Kasumi-1 (cell line): ENCODE data around the gene CDKAL1.
"Not testable (repeated sequence)": the region's sequence is repeated elsewhere in the genome, so short reads cannot be mapped to it uniquely, and the experiment has no call there.

ENCODE experiments used
- DNase-seq, 2 experiments: peaks; one replicate each; lab custom pipeline; 2025; lab: John Stamatoyannopoulos, UW

CDKAL1 gene

DNA sequence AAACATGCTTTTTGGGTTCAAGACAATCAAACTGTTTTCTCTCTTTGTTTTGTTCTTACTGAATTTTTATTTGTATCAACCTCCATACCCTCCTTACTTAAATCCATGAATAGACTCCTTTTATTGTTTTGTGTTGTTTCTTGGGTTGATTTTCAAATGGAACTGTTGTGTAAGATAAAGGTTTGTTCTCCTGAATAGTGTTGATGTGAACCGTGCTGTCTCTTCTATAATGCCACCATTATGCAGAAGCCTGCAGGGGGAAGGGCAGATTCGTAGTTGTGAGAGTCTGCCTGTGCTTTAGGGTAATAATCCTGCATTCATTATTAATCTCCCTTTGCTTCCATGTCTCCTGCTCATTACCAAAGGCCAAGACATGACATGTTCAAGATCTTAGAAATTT, 105.9 kb downstream of the CDKAL1 start:
- no peak for DNase-seq

DNA sequence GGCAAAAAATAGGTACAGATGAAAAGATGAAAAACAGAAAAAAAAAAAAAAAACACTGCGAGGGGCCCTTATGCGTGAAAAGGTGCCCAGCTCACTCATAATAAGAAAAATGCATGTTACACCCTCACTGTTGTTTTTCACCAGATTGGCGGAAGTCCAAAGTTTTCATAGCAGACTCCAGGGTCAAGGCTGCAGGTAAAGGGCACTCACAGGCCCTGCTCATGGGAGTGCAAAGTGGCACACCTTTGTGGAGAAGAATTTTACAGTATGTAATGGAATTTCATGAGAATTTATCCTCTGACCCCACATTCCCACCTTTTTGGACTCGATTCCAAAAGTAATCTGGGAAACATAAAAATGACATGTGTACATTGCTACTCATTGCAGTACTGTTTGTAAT, 108.2 kb downstream of the CDKAL1 start:
- no peak for DNase-seq

DNA sequence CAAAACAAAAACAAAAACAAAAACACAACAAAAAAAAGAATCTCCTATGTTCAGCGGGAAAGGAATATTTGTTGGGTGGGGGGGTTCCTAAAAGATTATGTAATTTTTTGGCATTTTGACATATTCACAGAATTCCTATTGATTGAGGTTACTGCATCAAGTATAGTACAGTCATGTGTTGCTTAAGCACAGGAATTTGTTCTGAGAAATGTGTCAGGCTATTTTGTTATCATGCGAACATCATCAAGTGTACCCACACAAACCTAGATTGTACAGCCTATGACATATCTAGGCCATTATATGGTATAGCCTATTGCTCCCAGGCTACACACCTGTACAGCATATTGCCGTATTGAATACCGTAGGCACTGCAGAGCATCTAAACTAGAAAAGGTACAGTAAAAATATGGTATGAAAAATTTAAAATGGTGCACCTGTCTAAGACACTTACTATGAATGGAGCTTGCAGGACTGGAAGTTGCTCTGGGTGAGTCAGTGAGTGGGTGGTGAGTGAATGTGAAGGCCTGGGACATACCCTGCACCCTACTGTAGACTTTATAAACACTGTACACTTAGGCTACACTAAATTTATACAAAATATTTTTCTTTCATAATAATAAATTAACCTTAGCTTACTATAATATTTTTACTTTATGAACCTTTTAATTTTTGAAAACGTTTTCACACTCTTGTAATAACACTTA, 110.6 kb downstream of the CDKAL1 start:
- DNase-seq, result no peak

DNA sequence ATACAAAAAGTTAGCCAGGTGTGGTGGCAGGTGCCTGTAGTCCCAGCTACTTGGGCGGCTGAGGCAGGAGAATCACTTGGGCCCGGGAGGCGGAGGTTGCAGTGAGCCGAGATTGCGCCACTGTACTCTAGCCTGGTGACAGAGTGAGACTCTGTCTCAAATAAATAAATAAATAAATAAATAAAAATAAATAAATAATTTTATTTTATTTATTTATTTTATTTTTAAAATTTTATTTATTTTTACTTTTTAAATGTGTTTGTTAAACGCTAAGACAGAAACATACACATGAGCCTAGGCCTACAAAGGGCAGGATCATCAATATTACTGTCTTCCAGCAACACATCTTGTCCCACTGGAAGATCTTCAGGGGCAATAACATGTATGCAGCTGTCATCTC, 111.3 kb downstream of the CDKAL1 start:
- DNase-seq, result not testable (repeated sequence)

DNA sequence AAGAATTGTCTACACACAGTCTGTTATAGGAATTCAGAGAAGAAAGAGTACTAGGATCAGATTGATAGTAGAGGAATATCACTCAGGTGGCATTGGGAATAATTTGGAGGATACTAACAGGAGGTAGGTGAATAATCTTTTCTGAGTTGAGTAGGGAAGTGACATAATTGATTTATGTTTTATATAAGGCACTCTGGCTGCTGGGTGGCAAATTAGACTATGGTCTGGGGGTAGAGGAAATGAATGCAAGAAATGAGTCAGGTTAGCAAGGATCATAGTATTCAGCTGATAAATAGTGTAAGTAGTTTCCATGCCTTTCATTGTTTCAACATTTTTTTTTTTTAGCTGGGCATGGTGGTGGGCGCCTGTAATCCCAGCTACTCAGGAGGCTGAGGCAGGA, 113.3 kb downstream of the CDKAL1 start:
- DNase-seq, result no peak

DNA sequence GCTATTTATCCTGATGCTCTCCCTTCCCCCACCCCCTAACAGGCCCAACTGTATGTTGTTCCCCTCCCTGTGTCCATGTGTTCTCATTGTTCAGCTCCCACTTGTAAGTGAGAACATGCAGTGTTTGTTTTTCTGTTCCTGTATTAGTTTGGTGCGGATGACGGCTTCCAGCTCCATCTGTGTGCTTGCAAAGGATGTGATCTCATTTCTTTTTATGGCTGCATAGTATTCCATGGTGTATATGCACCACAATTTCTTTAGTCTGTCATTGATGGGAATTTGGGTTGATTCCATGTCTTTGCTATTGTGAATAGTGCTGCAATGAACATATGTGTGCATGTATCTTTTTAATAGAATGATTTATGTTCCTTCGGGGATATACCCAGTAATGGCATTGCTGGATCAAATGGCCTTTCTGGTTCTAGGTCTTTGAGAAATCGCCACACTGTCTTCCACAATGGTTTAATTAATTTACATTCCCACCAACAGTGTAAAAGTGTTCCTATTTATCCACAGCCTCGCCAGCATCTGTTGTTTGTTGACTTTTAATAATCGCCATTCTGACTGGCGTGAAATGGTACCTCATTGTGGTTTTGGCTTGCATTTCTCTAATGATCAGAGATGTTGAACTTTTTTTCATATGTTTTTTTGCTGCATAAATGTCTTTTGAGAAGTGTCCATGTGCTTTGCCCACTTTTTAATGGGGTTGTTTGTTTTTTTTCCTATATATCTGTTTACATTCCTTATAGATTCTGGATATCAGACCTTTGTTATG, 115.6 kb downstream of the CDKAL1 start:
- not testable (repeated sequence) for DNase-seq

DNA sequence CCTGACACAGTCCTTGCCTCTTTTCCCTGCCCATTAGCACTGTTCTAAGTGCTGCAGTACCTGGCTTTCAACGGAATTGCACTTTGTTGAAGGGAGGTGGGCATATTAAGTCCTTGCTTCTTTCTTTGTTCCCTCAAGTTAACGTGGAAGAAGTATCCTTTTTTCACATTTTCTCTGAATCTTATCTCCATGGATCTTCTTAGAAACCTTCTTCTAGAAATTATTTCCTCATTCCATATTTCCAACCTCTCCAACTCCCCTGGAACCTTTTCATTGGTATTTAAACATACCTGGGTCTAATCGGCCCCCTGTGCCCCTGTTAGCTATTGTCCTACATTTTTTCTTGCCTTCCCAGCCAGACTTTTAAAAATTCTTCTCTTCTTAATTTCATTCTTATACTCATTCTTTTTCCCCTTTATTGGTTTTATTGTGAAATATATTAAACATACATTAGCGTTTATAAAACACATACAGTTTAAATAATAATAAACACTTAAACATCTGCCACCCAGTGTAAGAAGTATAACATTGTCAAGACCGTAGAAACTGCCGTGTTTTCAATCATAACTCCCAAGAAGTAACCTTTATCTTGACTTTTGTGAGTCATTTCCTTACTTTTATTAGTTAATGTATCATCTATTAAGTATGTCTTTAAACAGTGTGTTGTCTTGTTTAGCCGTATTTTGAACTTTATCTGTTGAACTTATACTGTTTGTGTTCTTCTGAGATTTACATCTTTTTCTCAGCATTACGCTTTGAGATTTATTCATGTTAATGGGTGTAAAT, 118.2 kb downstream of the CDKAL1 start:
- no peak for DNase-seq

DNA sequence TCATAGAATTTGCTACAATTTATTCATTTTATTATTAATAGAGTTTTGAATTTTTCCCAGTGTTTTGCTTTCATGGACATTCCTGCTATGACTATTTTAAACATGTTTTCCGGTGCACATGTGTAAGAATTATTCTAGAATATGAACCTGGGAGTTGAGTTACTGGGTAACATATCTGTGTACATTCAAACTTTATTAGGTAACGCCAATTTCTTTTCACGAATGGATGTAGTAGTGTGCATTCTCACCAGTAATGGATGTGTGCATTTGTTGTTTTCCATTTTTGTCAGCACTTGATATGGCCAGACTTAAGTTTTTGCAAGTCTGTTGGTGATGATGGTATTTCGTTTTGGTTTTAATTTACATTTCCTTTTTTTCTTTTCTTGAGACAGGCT, 118.8 kb downstream of the CDKAL1 start:
- DNase-seq, result no peak

DNA sequence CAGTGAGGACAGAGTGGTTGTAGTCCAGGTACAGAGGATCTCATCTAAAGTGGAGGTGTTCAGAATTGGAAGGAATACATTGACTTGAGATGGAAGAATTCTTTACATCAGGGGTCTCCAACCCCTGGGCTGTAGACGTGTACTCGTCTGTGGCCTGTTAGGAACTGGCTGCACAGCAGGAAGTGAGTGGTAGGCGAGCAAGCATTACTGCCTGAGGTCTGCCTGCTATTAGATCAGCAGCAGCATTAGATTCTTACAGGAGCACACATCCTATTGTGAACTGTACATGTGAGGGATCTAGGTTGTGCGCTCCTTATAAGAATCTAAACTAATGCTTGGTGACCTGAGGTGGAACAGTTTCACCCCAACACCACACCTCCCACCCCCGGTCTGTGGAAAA, 121.1 kb downstream of the CDKAL1 start:
- no peak for DNase-seq

DNA sequence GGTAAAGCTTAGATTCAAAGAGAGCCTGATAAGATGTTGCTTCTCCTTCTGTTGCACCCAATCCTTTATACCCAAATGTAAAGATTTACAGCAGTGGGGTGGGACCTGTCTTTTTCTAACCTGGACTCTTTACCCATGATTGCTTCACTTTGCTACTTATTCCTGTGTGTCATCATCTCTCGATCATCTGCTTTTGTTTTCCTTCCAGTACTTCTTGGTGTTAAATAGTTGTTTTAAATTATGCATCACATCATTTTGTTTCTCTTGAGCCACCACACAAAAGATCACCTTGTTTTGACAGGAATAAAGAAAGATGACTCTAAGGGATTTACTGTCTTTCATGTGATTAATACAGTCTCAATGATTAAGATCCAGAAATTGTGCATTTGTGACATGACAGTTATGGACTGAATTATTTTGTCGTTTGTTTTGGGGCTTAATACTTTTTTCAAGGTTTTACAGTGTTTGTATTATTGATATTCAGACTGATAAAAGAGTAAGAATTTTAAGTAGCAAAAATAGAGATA, 123.1 kb downstream of the CDKAL1 start:
- no peak for DNase-seq

DNA sequence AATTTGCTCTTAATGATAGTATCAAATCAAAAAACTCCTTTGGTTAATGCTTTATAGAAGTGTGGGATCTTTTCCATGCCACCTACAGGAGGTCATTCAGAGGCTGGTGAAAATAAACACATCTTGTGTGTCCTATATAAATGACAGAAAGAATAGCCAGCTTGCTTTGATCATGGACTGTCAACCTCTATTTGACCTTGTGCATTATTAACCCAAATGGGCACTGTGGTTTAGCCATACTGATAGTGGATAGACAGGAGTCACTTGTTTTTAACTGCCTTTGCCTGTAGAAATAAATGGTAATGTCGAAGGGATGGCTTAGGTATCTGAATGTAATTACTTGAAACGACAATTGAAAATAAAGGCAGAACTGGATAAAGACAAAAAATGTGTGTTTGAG, 123.8 kb downstream of the CDKAL1 start:
- DNase-seq, result no peak

DNA sequence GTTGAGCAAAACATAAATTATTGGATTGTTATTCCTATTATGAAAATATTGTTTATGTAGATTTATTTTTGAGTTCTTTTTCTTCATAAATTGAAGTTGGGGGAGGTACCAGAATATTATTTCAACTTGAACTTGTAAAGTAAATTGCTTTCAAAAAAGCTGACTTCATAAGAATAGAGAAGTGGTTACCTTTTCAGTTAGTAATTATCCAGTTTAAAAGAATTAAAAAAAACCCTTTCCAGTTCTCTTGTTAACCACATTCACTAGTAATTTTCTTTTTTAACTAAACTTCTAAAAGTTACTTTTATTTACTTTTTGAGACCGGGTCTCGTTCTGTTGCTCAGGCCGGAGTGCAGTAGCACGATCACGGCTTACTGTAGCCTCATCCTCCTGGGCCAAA, 124.3 kb downstream of the CDKAL1 start:
- DNase-seq, result no peak

DNA sequence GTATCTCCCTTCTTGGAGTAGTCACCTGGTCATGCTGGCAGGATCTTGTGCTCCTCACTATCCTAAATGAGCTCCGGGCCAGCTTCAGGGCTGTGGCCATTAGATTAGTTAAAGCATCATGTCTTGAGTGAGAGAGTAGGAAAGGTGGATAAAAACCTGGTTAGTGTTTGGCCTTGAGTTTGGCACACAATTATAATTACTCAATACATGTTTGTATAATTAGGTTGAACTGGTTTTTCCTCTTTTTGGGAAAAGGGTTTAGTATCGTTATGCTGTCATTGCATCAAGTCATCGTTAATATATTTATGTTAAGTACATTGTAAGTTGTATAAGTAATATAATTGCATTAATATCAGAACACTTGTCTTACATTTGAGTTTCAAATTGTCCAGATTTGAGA, 126.3 kb downstream of the CDKAL1 start:
- DNase-seq, result no peak

DNA sequence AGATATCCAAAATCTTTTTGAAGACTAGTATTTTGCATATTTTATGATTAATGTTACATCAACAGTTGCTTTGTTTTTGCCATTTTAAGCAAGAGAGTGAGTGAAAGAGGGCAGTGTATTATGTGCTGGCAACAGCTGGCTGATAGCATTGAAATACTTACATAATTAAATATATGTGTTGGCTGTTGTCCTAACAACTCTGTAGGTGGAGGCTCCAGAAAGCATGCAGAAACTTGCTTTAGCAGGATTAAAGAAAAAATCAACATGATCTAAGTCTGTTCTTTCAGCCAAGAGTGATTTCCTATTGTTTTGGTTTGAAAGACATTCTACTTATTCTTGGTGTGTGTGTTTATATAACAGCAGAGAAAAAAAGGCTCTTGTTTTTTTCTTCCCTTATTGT, 127.5 kb downstream of the CDKAL1 start:
- DNase-seq, result no peak

DNA sequence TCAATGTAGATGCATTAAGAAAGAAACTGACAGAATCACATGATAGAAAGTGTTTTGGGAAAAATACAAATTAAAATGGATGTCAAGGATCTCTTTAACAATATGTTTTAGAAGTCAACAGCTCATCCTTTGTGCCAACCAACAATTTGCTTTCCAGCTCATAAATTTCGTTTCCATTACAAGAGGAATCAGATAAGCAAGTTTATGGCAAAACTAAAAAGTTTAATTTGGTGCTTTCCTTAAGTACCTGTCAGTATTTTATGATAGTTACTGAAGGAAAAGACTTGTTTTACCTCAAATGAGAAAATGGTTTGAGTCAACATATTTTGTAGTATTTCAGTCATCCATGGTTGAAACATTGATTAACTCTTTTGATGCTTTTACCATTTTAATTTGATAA, 130.0 kb downstream of the CDKAL1 start:
- DNase-seq, result no peak

DNA sequence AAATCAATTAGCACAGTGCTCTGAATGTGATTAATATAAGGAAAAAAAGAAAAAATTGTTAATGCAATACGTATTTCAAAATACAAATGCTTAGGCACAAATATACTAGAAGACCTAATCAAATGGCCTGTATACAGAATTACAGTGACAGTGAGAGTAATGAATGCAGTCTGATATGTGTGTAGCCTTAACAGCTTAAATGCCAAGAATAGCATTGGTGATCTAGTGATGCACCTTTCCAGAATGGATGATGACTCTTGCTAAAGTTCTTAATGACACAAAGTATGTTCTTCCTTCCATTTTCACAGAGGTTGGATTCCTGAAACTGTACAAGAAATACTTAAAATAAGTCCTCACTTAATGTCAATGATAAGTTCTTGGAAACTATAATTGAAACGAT, 131.0 kb downstream of the CDKAL1 start:
- DNase-seq, result no peak

DNA sequence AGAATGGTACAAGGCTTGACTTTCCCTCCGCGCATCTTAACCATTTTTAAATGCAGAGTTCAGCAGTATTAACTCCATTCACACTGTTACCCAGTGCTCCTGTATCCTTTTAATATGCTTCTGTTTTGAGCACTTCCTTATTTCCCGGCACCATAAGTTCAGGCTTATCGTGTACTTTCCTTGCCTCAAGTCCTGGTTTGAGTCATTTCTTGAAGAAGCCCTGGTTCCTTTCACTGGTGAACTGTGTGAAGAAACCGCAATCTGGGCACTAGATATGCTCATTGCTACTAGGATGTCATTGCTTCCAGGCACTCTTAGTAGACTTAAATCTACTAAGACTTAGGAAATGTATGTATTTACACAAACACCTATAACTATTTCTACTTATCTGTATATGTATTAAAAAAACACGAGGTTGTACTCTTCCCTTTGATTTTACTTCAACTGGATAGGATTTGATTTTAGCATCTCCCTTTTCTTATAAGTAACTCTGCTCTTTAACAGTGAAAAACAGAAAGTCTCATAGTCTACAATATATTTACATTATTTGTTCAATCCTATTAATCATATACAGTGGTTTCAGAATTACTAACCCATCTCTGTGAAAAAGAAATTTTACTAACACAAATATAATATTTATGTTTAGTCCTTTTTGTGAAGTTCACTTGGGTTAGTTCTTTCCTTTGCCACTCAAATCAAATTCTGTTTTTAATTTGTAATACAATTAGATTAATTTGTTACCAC, 135.5 kb downstream of the CDKAL1 start:
- DNase-seq, result peak; percentile 51 to 63

DNA sequence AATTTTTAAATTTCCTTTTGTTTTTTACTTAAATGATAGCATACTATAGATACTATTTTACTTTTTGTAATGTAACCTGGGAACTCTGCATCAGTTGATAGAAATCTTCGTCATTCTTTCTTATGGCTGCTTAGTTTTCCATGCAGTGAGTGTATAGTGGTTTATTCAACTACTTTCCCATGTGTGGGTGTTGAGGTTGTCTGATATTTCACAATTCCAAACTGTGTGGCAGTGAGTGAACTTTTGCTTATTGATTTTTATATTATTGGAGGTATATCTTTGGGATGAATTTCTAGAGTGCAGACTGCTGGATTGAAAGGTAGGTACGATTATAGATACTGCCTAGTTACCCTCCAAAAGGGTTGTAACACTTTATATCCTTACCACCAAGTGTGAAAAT, 136.5 kb downstream of the CDKAL1 start:
- DNase-seq, result no peak

DNA sequence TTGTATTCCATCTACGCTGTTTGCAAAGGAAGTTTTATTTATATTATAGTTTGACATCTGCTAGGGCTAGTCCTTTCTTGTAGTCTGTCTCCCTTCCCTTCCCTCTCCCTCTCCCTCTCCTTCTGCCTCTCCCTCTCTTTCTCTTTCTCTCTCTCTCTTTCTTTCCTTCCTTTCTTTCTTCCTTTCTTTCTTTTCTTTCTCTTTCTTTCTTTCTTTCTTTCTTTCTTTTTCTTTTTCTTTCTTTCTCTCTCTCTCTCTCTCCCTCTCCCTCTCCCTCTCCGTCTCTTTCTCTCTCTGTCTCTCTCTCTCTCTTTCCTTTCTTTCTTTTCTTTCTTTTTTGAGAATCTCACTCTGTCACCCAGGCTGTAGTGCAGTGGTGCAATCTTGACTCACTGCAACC, 137.8 kb downstream of the CDKAL1 start:
- DNase-seq, result no peak

DNA sequence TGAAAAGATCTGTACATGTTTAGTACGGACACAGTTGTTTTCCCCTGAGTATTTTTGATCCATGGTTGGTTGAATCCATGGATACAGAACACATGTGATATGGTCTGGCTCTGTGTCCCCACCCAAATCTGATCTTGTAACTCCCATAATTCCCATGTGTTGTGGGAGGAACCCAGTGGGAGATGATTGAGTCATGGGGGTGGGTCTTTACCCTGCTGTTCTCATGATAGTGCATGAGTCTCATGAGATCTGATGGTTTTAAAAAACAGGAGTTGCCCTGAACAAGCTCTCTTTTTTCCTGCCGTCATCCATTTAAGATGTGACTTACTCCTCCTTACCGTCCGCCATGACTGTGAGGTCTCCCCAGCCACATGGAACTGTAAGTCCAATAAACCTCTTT, 139.2 kb downstream of the CDKAL1 start:
- DNase-seq, result no peak

DNA sequence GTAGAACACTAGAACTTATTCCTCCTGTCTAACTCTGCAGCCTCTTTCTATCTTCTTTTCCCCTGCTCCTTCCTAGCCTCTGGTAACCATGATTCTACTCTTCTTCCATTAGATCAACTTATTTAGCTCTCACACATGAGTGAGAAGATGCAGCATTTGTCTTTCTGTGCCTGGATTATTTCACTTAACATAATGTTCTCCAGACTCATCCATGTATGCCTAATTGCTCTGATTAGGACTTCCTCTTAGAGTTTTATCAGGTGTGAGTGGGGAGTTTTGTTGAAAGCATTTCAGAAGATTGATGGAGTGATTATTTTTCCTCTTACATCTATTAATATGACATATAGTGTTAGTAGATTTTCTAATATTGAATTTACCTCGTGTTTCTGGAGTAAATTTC, 140.4 kb downstream of the CDKAL1 start:
- DNase-seq, result no peak

DNA sequence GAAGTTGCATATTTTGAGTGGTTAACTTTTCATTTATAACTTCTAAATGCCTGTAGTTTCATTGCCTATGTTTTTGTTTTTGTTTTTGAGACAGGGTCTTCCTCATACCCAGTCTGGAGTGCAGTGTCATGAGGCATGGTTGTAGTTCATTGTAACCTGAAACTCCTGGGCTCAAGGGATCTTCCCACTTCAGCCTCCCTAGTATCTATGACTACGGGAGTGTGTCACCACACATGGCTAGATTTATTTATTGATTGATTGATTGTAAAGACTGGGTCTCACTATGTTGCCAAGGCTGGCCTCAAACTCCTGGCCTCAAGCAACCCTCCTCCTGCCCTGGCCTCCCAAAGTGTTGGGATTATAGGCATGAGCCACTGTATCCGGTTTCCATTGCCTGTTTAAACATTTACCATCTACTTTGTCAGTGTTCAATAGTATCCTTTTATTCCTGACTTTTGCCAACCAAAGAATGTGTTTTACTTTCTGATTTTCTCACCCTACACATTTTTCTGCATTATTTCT, 144.6 kb downstream of the CDKAL1 start:
- DNase-seq, result no peak
